Measurements from ENCODE around the gene RAP1GDS1.

GRCh38 chr4:98482847-98483806 is 221.9 kb downstream of the RAP1GDS1 start:
- TF ChIP-seq, protein P1, sequence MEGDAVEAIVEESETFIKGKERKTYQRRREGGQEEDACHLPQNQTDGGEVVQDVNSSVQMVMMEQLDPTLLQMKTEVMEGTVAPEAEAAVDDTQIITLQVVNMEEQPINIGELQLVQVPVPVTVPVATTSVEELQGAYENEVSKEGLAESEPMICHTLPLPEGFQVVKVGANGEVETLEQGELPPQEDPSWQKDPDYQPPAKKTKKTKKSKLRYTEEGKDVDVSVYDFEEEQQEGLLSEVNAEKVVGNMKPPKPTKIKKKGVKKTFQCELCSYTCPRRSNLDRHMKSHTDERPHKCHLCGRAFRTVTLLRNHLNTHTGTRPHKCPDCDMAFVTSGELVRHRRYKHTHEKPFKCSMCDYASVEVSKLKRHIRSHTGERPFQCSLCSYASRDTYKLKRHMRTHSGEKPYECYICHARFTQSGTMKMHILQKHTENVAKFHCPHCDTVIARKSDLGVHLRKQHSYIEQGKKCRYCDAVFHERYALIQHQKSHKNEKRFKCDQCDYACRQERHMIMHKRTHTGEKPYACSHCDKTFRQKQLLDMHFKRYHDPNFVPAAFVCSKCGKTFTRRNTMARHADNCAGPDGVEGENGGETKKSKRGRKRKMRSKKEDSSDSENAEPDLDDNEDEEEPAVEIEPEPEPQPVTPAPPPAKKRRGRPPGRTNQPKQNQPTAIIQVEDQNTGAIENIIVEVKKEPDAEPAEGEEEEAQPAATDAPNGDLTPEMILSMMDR (IDR thresholded peaks at IDR 0.05), result no peak
- no peak for TF ChIP-seq POLR2A (IDR thresholded peaks at IDR 0.05)

Data from stomach (tissue), 4 donors.